KMS-11 (cell line): ENCODE measurements around the gene CORO2B.

Experiments used
- H2AFZ ChIP-seq: fragments of 200-600 bp; sonication (generic); 2 replicates; pipeline ENCODE4 v1.6.1; 2016; ENCODE audit warnings: antibody characterized with exemption, mixed run types, low read depth
- H3K27ac ChIP-seq: fragments of 200-600 bp; sonication (generic); 2 replicates; pipeline ENCODE4 v1.6.1; 2016; ENCODE audit warnings: mild to moderate bottlenecking, mixed run types
- H3K27me3 ChIP-seq: fragments of 200-600 bp; sonication (generic); 2 replicates; pipeline ENCODE4 v1.6.1; 2017; ENCODE audit warnings: mild to moderate bottlenecking, low read depth, mixed run types, moderate library complexity; ENCODE audit not compliant: insufficient read depth
- H3K36me3 ChIP-seq: fragments of 200-600 bp; sonication (generic); 2 replicates; pipeline ENCODE4 v1.6.1; 2017; ENCODE audit warnings: mild to moderate bottlenecking, mixed run types; ENCODE audit not compliant: insufficient read depth
- H3K4me1 ChIP-seq: fragments of 200-600 bp; sonication (generic); 2 replicates; pipeline ENCODE4 v1.6.1; 2016; ENCODE audit warnings: mild to moderate bottlenecking, low read depth, mixed run types; ENCODE audit not compliant: poor library complexity, severe bottlenecking
- H3K4me2 ChIP-seq: fragments of 200-600 bp; sonication (generic); 2 replicates; pipeline ENCODE4 v1.7.0; 2016; ENCODE audit warnings: mild to moderate bottlenecking, mixed run types
- H3K4me3 ChIP-seq: fragments of 200-600 bp; sonication (generic); IDR thresholded peaks from 2 replicates; pipeline ENCODE4 v1.6.1; 2017; ENCODE audit warnings: low read depth, low read length, mixed read lengths; ENCODE audit not compliant: insufficient read depth
- H3K79me2 ChIP-seq: fragments of 200-600 bp; sonication (generic); 2 replicates; pipeline ENCODE4 v1.6.1; 2016; ENCODE audit warnings: low read depth, mixed run types; ENCODE audit not compliant: insufficient read depth
- H3K9ac ChIP-seq: fragments of 200-600 bp; sonication (generic); 2 replicates; pipeline ENCODE4 v1.6.1; 2016; ENCODE audit warnings: mild to moderate bottlenecking, mixed run types
- H4K20me1 ChIP-seq: fragments of 200-600 bp; sonication (generic); 2 replicates; pipeline ENCODE4 v1.6.1; 2016; ENCODE audit warnings: mild to moderate bottlenecking, mixed run types; ENCODE audit not compliant: insufficient read depth
- TF ChIP-seq, protein P1 (sequence below): fragments of 200-600 bp; sonication (generic); conservative IDR thresholded peaks from 2 replicates; pipeline ENCODE4 v1.6.1; 2017; ENCODE audit warnings: low read depth, mild to moderate bottlenecking, antibody characterized with exemption, low read length, moderate library complexity, mixed read lengths

The CORO2B gene

DNA sequence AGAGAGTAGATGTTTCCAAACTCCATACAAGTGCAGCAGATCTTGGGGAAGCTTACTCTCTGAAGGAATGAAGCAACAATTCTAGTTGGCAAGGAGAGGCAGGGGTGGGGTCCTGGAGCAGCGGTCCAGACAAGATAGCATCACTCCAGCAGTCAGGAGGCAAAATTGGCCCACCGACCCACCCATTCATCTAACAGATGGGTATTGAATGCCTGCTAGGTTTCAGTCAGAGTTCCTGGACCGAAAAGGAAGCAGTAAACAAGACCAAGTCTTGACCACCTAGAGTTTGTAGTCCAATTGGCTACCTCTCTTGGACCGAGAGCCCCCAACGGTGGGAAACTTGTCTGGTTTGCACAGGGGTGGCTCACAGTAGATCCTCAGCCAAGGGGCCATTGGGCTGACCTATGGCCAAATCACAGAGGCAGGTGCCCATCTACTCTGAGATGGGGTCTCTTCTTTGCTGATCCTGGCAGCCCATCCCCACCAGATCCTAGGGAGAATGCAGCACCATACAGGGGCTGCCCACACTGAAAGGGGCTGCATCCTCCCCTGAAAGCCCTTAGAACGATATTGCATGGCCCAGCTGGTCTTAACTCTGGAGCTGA lies 74.3 kb downstream of the CORO2B start:
- no peak overlapping the region for H3K27ac ChIP-seq
- H3K4me1 ChIP-seq, result no peaks in the 10 kb centered on the region
- TF ChIP-seq, protein P1, sequence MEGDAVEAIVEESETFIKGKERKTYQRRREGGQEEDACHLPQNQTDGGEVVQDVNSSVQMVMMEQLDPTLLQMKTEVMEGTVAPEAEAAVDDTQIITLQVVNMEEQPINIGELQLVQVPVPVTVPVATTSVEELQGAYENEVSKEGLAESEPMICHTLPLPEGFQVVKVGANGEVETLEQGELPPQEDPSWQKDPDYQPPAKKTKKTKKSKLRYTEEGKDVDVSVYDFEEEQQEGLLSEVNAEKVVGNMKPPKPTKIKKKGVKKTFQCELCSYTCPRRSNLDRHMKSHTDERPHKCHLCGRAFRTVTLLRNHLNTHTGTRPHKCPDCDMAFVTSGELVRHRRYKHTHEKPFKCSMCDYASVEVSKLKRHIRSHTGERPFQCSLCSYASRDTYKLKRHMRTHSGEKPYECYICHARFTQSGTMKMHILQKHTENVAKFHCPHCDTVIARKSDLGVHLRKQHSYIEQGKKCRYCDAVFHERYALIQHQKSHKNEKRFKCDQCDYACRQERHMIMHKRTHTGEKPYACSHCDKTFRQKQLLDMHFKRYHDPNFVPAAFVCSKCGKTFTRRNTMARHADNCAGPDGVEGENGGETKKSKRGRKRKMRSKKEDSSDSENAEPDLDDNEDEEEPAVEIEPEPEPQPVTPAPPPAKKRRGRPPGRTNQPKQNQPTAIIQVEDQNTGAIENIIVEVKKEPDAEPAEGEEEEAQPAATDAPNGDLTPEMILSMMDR, result no peak
- no peaks in the 10 kb centered on the region for H3K27me3 ChIP-seq
- H2AFZ ChIP-seq, result no peak overlapping the region
- no peaks in the 10 kb centered on the region for H4K20me1 ChIP-seq
- H3K36me3 ChIP-seq, result no peaks in the 10 kb centered on the region
- no peak overlapping the region for H3K4me2 ChIP-seq
- H3K79me2 ChIP-seq, result no peaks in the 10 kb centered on the region
- no peak overlapping the region for H3K4me3 ChIP-seq
- no peak overlapping the region for H3K9ac ChIP-seq

DNA sequence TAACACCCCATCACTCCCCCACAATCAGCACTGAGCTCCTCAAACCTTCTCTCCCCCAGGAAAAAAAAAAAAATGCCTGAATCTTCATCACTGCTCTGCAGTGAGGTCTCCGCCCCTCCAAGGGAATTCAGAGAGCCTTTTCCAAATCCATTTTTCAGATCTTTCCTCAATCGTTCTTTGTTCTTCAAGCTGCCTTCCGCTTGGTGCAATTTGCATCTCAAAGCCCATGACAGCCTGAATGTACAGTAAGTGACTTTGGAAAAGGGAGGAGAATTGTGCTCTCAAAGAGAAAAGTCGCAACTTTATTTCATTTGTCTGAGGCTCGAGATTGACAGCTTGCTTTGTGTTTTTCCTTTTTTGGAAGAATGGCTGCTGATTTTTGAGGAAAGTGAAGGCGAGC lies 75.0 kb downstream of the CORO2B start:
- H3K27ac ChIP-seq, result no peak overlapping the region
- TF ChIP-seq, protein P1, result no peak
- no peaks in the 10 kb centered on the region for H3K36me3 ChIP-seq
- H3K4me2 ChIP-seq, result no peak overlapping the region
- H3K27me3 ChIP-seq, result no peaks in the 10 kb centered on the region
- no peaks in the 10 kb centered on the region for H3K4me1 ChIP-seq
- no peaks in the 10 kb centered on the region for H4K20me1 ChIP-seq
- no peak overlapping the region for H3K4me3 ChIP-seq
- no peak overlapping the region for H3K9ac ChIP-seq
- no peaks in the 10 kb centered on the region for H3K79me2 ChIP-seq
- no peak overlapping the region for H2AFZ ChIP-seq

DNA sequence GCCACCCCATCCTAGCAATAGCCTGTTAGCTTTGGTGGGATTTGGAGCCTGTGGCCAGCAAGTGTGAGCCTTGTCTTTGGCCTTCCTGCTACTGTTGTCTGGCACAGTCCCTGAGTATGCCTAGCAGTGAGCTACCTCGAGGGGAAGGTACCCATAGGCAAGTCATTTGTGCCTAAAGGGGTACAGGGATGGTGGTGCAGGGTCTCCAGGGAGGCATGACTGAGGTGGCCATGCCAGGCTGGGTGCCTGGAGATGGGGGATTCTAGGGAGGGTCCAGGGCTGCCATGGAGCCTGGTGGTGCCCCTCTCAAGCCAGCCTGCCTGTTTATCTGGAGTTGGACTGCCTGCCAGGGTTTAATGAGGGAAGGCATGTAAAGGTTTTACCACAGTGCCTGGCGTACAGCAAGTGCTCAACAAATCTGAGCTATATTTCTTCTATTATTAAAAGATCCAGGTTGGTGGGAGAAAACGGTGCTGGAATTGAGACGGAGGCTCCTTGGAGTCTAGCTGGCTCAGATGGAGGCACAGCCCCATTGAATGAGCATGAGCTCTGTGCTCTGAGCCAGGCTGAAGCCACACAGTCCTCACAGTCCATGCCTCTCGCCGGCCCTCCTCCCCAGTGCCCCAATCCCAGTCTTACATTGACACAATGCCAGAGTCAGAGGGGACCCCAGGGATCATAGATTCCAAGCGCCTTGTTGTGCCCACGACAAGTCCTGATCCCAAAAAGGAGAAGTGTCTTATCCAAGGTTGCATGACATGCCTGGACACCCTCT lies 76.2 kb downstream of the CORO2B start:
- Histone ChIP-seq H3K79me2 (no peaks in the 10 kb centered on the region), H3K4me1 (no peaks in the 10 kb centered on the region), H3K4me3 (no peak overlapping the region), H4K20me1 (no peaks in the 10 kb centered on the region), H3K27me3 (no peaks in the 10 kb centered on the region), H2AFZ (no peak overlapping the region), H3K4me2 (no peak overlapping the region), H3K36me3 (no peaks in the 10 kb centered on the region), H3K9ac (no peak overlapping the region), H3K27ac (no peak overlapping the region)
- TF ChIP-seq, protein P1, result no peak

DNA sequence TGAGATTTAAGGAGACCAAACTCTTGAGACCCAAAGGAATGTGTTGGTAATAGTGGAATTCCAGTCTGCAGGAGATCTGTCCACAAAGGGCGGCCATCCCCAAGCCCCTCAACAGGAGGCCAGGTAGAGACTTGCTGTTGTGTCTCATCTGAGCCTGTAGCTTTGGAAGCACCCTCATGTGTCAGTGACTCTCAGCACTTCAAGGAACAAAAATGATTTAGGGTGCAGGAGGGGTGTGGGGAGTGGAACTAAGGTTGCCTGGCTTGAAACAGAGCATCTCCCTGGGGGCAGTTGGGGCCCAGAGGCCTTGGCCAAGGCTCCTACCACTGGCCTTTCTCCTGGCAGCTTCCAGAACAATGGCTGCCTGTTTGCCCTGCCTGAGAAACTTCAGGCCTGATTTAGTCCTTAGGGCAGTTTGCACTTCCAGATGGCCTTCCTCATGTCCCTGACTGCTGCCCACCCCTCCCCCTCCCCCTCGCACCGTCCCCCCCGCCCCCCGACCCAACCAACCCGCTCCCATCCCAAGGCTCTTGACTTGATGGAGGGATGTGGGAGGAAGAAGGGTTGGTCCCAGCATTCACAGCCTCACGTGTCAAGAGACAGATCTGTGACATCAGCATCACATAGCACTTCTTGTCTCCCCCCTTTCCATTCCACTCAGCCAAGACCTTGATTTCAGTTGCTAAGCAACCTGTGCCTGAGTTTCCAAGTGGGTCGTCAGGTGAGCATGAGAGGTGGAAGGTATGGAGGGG lies 77.1 kb downstream of the CORO2B start:
- H4K20me1 ChIP-seq, result no peaks in the 10 kb centered on the region
- H3K27ac ChIP-seq, result no peak overlapping the region
- H2AFZ ChIP-seq, result no peak overlapping the region
- H3K9ac ChIP-seq, result no peak overlapping the region
- TF ChIP-seq, protein P1, result no peak
- H3K27me3 ChIP-seq, result no peaks in the 10 kb centered on the region
- no peaks in the 10 kb centered on the region for H3K4me1 ChIP-seq
- no peak overlapping the region for H3K4me3 ChIP-seq
- no peaks in the 10 kb centered on the region for H3K79me2 ChIP-seq
- H3K4me2 ChIP-seq, result no peak overlapping the region
- H3K36me3 ChIP-seq, result no peaks in the 10 kb centered on the region
